Ectodermal cell (in vitro differentiated cells): ENCODE data around the gene ZNF414.

ENCODE experiments used
- H3K27ac ChIP-seq: 2 replicates; pipeline ENCODE4 v1.7.0; 2013; ENCODE audit warnings: mild to moderate bottlenecking, low read depth, low read length; ENCODE audit not compliant: insufficient read depth, poor library complexity, severe bottlenecking
- H3K27me3 ChIP-seq: 2 replicates; pipeline ENCODE4 v1.7.0; 2013; ENCODE audit warnings: mild to moderate bottlenecking, low read length; ENCODE audit not compliant: insufficient read depth, control insufficient read depth, poor library complexity, severe bottlenecking
- H3K36me3 ChIP-seq: one replicate; pipeline ENCODE4 v1.7.0; 2013; ENCODE audit warnings: low read length; ENCODE audit not compliant: control insufficient read depth, insufficient read depth
- H3K4me1 ChIP-seq: one replicate; pipeline ENCODE4 v1.7.0; 2013; ENCODE audit warnings: low read length; ENCODE audit not compliant: control insufficient read depth, insufficient read depth
- H3K4me3 ChIP-seq: 2 replicates; pipeline ENCODE4 v1.7.0; 2013; ENCODE audit warnings: low read depth, low read length, control low read depth; ENCODE audit not compliant: insufficient read depth
- H3K9me3 ChIP-seq: 2 replicates; pipeline ENCODE4 v1.7.0; 2013; ENCODE audit warnings: mild to moderate bottlenecking, low read length, moderate library complexity; ENCODE audit not compliant: control insufficient read depth
- WGBS, 2 experiments: methylation state at CpG; one replicate each; pipeline ENCODE4 v1.1.7; 2013; ENCODE audit warnings: missing lambda C conversion rate in 2 of 2; 5-methylcytosine and 5-hydroxymethylcytosine counted together

Gene ZNF414

DNA sequence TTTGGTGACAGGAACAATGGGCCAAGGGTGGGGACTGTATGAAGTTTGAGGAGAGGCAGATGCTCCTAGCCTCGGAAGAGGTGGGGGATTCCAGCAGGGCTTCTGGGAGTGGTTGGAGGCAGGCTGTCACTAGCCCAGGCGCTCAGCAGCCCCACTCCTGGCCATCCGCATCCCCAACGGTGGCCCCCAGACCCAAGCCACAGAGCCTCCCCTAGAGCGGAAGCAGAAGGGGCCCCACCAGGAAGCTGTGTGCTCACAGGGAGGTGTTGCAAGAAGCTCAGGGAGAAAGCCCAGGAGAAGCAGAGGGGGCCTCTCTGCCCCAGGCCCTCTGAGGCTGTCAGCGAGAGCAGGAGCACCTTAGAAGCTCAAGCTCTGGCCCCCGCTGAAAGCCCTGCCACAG is 19.8 kb downstream of the ZNF414 start:
- 74 to 80% methylated on average over 7 of the region's 7 CpGs for WGBS, 2 experiments
- H3K27me3 ChIP-seq, result no peaks in the 10 kb centered on the region
- H3K4me3 ChIP-seq, result no peak overlapping the region
- no peak overlapping the region for H3K27ac ChIP-seq
- no peaks in the 10 kb centered on the region for H3K9me3 ChIP-seq
- peaks cover 18% of the 10 kb centered on the region for H3K4me1 ChIP-seq
- H3K36me3 ChIP-seq, result peaks cover 4% of the 10 kb centered on the region

DNA sequence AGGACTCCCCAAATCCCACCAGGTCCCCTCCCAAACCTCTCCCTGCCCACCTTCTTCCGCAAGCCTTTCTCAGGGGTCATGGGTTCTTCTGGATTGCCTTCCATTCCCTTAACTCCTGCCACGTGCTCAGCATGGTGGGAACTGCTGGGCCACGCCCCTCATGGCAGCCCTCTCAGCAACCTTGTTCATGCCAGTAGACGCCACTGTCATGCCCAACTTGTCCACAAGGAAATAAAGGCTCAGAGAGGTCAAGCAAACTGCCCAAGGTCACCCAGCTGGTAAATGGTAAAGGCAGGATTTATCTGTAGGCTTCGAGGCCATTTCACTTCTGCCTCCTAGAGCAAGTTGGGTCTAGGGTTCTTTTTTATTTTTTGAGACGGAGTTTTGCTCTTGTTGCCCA is 22.4 kb downstream of the ZNF414 start:
- H3K4me3 ChIP-seq, result no peak overlapping the region
- no peak overlapping the region for H3K27ac ChIP-seq
- H3K4me1 ChIP-seq, result peaks cover 25% of the 10 kb centered on the region
- 84 to 86% methylated on average over 6 of the region's 6 CpGs for WGBS, 2 experiments
- H3K36me3 ChIP-seq, result peaks cover 23% of the 10 kb centered on the region
- no peaks in the 10 kb centered on the region for H3K27me3 ChIP-seq
- H3K9me3 ChIP-seq, result no peaks in the 10 kb centered on the region

DNA sequence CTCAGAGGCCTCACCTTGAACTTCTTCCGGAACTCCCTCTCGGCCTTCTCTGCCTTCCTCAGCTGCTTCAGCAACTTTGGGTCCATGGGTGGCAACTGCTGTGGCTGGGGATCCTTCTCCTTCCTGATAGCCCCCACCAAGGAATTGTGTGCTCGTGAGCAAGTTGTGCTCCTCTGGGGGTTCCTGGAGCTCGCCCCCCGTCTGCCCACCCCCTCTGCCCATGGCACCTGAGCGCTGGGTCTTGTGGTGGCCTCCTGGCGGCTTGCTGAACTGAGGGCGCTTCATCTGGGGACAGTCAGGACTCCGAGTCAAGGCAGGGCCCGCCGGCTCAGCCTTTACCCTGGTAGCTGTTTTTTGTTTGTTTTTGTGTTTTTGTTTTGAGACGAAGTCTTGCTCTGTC is 23.1 kb downstream of the ZNF414 start:
- Histone ChIP-seq H3K36me3 (peaks cover 30% of the 10 kb centered on the region), H3K27ac (peak overlapping the region; percentile 12), H3K4me3 (no peak overlapping the region), H3K27me3 (no peaks in the 10 kb centered on the region), H3K9me3 (no peaks in the 10 kb centered on the region), H3K4me1 (peaks cover 26% of the 10 kb centered on the region)
- WGBS, 2 experiments, result 93% methylated on average over 12 of the region's 12 CpGs

DNA sequence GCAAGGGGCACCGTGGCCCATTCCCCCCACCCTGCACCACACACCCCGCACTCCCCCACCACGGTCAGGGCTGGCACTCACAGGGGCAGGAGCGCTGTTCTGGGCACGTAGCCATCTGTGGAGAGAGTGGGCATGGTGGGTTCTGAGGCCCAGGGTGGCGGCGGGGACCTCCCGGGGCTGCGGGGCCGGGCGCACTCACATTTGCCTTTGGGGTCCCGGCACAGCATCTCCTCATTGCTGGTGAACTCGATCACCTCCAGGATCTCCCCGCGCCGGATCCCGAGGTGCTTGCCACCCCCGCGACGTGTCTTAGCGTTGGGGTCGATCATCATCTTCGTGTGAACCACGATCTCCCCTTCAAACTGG is 23.6 kb downstream of the ZNF414 start:
- Histone ChIP-seq H3K36me3 (peaks cover 35% of the 10 kb centered on the region), H3K4me1 (peaks cover 26% of the 10 kb centered on the region), H3K27ac (peak overlapping the region; percentile 12), H3K27me3 (no peaks in the 10 kb centered on the region), H3K9me3 (no peaks in the 10 kb centered on the region), H3K4me3 (no peak overlapping the region)
- 95 to 97% methylated on average over 24 of the region's 24 CpGs for WGBS, 2 experiments

DNA sequence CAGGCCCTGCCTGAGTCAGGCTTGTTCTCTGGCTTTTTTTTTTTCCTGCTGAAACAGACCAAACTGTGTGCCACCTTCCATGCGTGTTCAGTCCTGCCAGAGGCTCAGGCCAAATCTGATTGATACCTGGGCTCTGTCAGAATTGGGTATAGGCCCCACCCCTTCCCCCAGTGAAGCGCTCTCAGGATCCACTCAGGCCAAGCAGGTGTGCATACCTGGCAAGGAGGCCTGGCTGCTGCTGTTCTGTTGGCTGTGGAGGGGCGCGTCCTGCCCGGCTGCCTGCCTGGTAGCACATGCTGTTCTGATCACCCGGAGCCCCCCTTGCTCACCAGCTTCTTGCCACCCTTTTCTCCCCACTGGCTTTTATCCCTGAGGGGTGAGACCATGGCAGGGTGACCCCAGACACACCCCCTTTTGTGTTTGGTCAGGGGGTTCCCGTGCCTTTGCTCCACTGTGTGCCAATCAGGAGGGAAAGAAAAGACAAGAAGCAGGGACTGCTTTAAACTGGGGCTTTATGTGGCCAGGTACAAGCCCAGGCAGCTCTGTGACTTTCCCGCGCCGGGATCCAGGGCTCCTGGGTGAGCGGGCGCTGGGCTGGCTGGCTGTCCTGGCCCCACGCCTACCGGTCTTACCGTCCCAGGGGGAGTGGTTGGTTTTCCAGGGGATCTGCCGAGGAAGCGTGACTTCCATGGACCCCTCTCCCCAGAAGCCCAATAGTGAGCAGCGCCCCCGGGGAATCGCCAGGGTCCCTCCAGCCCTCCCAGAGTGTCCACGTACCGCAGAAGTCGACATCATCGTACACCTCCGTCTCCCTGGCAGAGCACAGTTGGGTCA is 24.2 kb downstream of the ZNF414 start:
- Histone ChIP-seq H3K9me3 (no peaks in the 10 kb centered on the region), H3K4me3 (no peak overlapping the region), H3K4me1 (peaks cover 26% of the 10 kb centered on the region), H3K27me3 (no peaks in the 10 kb centered on the region), H3K27ac (no peak overlapping the region), H3K36me3 (peaks cover 40% of the 10 kb centered on the region)
- 93 to 94% methylated on average over 25 of the region's 25 CpGs for WGBS, 2 experiments

DNA sequence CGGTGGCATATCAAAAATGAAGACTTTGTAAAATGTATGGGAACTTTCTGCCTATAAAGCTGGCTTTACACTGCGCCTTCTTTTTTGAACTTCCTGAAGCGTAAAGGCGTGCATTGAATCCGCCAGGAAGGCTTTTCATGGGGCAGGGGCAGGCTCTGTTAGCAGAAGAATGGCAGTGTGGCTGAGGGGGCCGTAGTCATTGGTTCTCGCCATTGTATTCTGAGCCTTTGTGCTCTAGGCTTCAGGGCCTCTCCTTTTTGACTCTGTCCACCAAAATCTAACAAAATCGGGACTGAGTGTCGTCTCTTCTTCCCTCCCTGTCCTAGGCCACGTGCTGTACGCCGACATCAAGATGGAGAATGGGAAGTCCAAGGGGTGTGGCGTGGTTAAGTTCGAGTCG is 25.6 kb downstream of the ZNF414 start:
- H3K4me3 ChIP-seq, result no peak overlapping the region
- WGBS, 2 experiments, result 69 to 71% methylated on average over 15 of the region's 15 CpGs
- H3K27me3 ChIP-seq, result no peaks in the 10 kb centered on the region
- H3K9me3 ChIP-seq, result no peaks in the 10 kb centered on the region
- peak overlapping the region; percentile 52 for H3K27ac ChIP-seq
- peaks cover 54% of the 10 kb centered on the region for H3K36me3 ChIP-seq
- peaks cover 26% of the 10 kb centered on the region for H3K4me1 ChIP-seq

DNA sequence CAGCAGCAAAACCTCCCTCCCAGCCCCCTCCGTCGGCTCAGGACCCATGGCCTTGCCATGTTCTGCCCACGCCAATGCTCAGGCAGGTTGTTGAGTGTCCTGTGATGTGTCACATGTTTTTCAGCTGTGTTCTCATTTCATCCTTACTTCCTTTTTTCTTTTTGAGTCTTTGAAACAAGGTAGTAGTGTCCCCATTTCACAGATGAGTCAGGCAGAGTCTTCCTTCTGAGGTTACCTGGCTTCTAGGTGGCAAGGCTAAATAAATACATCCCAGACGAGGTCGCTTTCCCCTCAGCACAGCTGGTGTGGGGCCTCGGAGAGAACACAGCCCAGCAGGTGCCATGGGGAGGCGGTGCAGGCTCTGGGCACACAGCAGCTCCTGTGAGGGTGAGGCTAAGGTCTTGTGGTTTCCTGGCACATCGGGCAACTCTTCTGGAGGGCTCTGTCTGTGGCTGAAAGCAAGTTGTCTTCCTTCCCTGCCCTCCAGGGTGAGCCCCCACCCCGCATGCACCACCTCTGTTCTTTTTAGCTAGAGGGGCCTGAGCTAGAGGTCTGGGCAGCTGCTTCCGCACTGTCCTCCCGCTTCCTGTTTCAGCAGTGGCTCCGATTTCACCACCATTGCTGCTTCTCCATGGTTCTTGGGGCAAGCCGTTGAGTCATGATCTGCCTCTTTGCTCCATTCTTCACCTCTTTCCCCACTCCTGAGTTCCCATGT is 26.7 kb downstream of the ZNF414 start:
- Histone ChIP-seq H3K9me3 (no peaks in the 10 kb centered on the region), H3K4me1 (peaks cover 26% of the 10 kb centered on the region), H3K36me3 (peaks cover 58% of the 10 kb centered on the region), H3K27ac (peak overlapping the region; percentile 41), H3K4me3 (no peak overlapping the region), H3K27me3 (no peaks in the 10 kb centered on the region)
- 92% methylated on average over 13 of the region's 13 CpGs for WGBS, 2 experiments

DNA sequence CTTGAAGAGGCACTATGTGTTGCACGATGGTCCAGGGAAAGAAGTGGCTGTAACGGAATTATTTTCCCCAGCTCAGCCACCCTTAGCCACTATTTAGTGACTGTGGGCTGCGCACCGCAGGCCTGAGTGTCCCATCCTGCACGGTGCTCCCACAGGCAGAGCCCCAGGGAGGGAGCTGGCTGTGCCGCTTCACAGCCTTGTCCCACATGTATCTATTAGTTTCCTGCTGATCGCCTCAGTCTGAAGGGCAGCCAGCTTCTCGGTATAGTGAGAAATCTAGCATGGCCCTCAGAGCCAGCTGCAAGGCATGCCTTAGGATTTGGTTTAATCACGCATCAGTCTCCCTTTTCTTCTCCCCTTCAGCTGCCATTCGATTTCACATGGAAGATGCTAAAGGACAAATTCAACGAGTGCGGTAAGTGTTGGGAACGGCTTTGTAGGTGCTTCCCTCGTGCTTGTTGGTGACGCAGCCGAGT is 27.3 kb downstream of the ZNF414 start:
- Histone ChIP-seq H3K27me3 (no peaks in the 10 kb centered on the region), H3K9me3 (no peaks in the 10 kb centered on the region), H3K36me3 (peaks cover 58% of the 10 kb centered on the region), H3K4me3 (no peak overlapping the region), H3K27ac (no peak overlapping the region), H3K4me1 (peaks cover 26% of the 10 kb centered on the region)
- 97 to 98% methylated on average over 16 of the region's 16 CpGs for WGBS, 2 experiments

DNA sequence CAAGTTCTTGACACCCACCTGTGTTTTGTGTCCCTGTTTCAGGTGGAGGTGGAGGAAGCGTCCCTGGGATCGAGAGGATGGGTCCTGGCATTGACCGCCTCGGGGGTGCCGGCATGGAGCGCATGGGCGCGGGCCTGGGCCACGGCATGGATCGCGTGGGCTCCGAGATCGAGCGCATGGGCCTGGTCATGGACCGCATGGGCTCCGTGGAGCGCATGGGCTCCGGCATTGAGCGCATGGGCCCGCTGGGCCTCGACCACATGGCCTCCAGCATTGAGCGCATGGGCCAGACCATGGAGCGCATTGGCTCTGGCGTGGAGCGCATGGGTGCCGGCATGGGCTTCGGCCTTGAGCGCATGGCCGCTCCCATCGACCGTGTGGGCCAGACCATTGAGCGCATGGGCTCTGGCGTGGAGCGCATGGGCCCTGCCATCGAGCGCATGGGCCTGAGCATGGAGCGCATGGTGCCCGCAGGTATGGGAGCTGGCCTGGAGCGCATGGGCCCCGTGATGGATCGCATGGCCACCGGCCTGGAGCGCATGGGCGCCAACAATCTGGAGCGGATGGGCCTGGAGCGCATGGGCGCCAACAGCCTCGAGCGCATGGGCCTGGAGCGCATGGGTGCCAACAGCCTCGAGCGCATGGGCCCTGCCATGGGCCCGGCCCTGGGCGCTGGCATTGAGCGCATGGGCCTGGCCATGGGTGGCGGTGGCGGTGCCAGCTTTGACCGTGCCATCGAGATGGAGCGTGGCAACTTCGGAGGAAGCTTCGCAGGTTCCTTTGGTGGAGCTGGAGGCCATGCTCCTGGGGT is 28.2 kb downstream of the ZNF414 start:
- Histone ChIP-seq H3K4me1 (peaks cover 26% of the 10 kb centered on the region), H3K4me3 (no peak overlapping the region), H3K9me3 (no peaks in the 10 kb centered on the region), H3K27me3 (no peaks in the 10 kb centered on the region), H3K27ac (no peak overlapping the region), H3K36me3 (peaks cover 58% of the 10 kb centered on the region)
- 97% methylated on average over 62 of the region's 62 CpGs for WGBS, 2 experiments
